Uterine smooth muscle cell (primary cell): ENCODE measurements around the gene TRAF6. TPM values are rescaled to one million over a fixed set of nuclear protein-coding genes. Genes with fewer than 3 reads are reported as not detected.

Experiments used
- total RNA-seq: library from RNA; depleted of rRNA; stranded (reverse); fragments of >200 nt; gene quantifications from 2 replicates; pipeline ENCODE4 v1.2.3, GENCODE V29; 2014

The TRAF6 gene, protein sequence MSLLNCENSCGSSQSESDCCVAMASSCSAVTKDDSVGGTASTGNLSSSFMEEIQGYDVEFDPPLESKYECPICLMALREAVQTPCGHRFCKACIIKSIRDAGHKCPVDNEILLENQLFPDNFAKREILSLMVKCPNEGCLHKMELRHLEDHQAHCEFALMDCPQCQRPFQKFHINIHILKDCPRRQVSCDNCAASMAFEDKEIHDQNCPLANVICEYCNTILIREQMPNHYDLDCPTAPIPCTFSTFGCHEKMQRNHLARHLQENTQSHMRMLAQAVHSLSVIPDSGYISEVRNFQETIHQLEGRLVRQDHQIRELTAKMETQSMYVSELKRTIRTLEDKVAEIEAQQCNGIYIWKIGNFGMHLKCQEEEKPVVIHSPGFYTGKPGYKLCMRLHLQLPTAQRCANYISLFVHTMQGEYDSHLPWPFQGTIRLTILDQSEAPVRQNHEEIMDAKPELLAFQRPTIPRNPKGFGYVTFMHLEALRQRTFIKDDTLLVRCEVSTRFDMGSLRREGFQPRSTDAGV
- total RNA-seq: 7.6 and 8.2 TPM in 2 replicates

DNA sequence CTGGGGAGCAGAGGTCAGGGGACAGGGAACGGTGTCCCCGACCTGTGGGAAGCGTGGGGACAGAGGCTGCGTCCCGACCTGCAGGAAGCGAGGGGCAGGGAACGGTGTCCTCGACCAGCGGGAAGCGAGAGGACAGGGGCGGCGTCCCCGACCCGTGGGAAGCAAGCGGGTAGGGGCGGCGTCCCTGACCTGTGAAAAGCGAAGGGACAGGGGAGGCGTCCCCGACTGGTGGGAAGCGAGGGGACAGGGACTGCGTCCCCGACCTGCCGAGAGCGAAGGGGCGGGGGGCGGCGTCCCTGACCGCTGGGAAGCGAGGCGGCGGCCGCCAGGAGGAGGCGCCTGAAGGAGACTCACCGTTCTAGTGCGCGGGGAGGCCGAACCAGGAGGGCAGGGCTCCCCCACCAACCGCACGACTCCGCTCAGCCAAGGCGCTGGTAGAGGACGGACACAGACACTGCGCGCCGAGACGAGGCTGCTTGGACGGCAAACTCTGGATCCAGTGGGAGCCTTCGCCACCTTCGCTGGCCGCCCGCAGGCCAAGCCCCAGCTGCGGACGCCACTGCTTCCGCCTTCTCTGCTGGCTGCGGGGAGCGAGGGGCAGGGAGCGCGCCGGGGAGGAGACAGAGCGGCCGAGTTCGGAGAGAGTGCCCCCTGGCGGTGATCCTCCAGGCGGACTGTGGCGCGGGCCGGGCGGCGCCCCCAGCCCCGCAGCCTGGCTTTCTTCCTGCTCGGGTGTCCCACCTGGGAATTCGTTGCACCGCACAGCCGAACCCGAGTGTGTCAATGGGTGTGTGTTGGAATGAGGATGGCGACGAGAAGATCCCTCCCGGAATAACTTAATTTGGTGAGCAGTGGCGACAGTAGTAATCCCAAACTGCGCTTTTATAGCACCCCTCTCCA is at the start of gene TRAF6:
Gene TRAF6 (minus strand): TSS at position 579 of the 900 bp plus-strand sequence. CDS start 8,757 bp downstream, outside the sequence.

Other genes with a start within 250 kb of the TRAF6 start
- 18.8 and 23.1 TPM in 2 replicates for gene COMMD9, start 220.8 kb downstream of the TRAF6 start, total RNA-seq
- 5.9 and 22.1 TPM in 2 replicates for gene PRR5L, start 214.0 kb downstream of the TRAF6 start, total RNA-seq
- 0.37 and 0.55 TPM in 2 replicates for gene RAG1, start 57.7 kb upstream of the TRAF6 start, total RNA-seq
- gene IFTAP, start 84.2 kb upstream of the TRAF6 start, total RNA-seq: 26.9 and 32.9 TPM in 2 replicates
- gene RAG2, start 88.0 kb upstream of the TRAF6 start, total RNA-seq: not detected in 2 replicates